Astrocyte (in vitro differentiated cells and primary cell): ENCODE data around the gene BLVRB. TPM values are rescaled to one million over a fixed set of nuclear protein-coding genes. Genes with fewer than 3 reads are reported as not detected.

Experiments used
- DNase-seq: peaks from one replicate; pipeline ENCODE4 v3.0.0-alpha.2; 2010; ENCODE audit warnings: low read depth
- FAIRE-seq: peaks from 2 replicates; lab custom pipeline; 2011; peaks lifted over from hg19 to GRCh38; lab: Jason Lieb, UNC
- H2AFZ ChIP-seq: 2 replicates; pipeline ENCODE4 v1.6.0; 2012; ENCODE audit warnings: low read depth, low read length, inconsistent platforms
- H3K27ac ChIP-seq: 2 replicates; pipeline ENCODE4 v1.5.1; 2011; ENCODE audit warnings: low read depth, low read length, inconsistent platforms
- H3K27me3 ChIP-seq: 2 replicates; pipeline ENCODE4 v1.6.0; 2011; ENCODE audit warnings: low read length, inconsistent platforms; ENCODE audit not compliant: insufficient read depth
- H3K36me3 ChIP-seq: 2 replicates; pipeline ENCODE4 v1.5.1; 2011; ENCODE audit warnings: low read length, inconsistent platforms; ENCODE audit not compliant: insufficient read depth
- H3K4me1 ChIP-seq: 2 replicates; pipeline ENCODE4 v1.5.1; 2011; ENCODE audit warnings: low read length, inconsistent platforms; ENCODE audit not compliant: insufficient read depth
- H3K4me2 ChIP-seq: 2 replicates; pipeline ENCODE4 v1.6.0; 2012; ENCODE audit warnings: low read length, inconsistent platforms
- H3K4me3 ChIP-seq: 2 replicates; pipeline ENCODE4 v1.5.1; 2011; ENCODE audit warnings: low read depth, mild to moderate bottlenecking, low read length, inconsistent platforms; ENCODE audit not compliant: insufficient read depth
- H3K79me2 ChIP-seq: 2 replicates; pipeline ENCODE4 v1.6.0; 2012; ENCODE audit warnings: mild to moderate bottlenecking, low read length, inconsistent platforms; ENCODE audit not compliant: insufficient read depth
- H3K9ac ChIP-seq: 2 replicates; pipeline ENCODE4 v1.6.0; 2012; ENCODE audit warnings: mild to moderate bottlenecking, low read length, inconsistent platforms
- H3K9me3 ChIP-seq: 2 replicates; pipeline ENCODE4 v1.5.1; 2012; ENCODE audit warnings: low read depth, mild to moderate bottlenecking, low read length, inconsistent platforms; ENCODE audit not compliant: insufficient read depth
- H4K20me1 ChIP-seq: 2 replicates; pipeline ENCODE4 v1.6.0; 2012; ENCODE audit warnings: low read length, inconsistent platforms; ENCODE audit not compliant: insufficient read depth
- H3K27ac Mint-ChIP-seq: one replicate; pipeline ENCODE4 v1.8.0; 2021; ENCODE audit warnings: mild to moderate bottlenecking, mixed read lengths; ENCODE audit not compliant: unreplicated experiment
- H3K27me3 Mint-ChIP-seq: one replicate; pipeline ENCODE4 v1.8.0; 2021; ENCODE audit warnings: low read depth, mixed read lengths; ENCODE audit not compliant: unreplicated experiment
- H3K36me3 Mint-ChIP-seq: one replicate; pipeline ENCODE4 v1.8.0; 2021; ENCODE audit warnings: low read depth, mixed read lengths; ENCODE audit not compliant: unreplicated experiment
- H3K4me1 Mint-ChIP-seq: one replicate; pipeline ENCODE4 v1.8.0; 2021; ENCODE audit warnings: low read depth, mixed read lengths; ENCODE audit not compliant: unreplicated experiment
- H3K4me3 Mint-ChIP-seq: one replicate; pipeline ENCODE4 v1.8.0; 2021; ENCODE audit warnings: mild to moderate bottlenecking, moderate library complexity, mixed read lengths; ENCODE audit not compliant: unreplicated experiment
- H3K9me3 Mint-ChIP-seq: one replicate; pipeline ENCODE4 v1.8.0; 2021; ENCODE audit warnings: mild to moderate bottlenecking, mixed read lengths; ENCODE audit not compliant: unreplicated experiment
- EZH2 ChIP-seq: IDR thresholded peaks from 2 replicates; pipeline ENCODE4 v1.6.1; 2012; ENCODE audit warnings: mild to moderate bottlenecking, low read length, inconsistent platforms; ENCODE audit not compliant: insufficient read depth
- total RNA-seq: library from RNA; stranded (reverse); gene quantifications from 2 replicates; pipeline ENCODE4 v1.2.1, GENCODE V29; 2021
- TF ChIP-seq, protein P1 (sequence below): IDR thresholded peaks from 2 replicates; pipeline ENCODE4 v1.5.1; 2011; ENCODE audit warnings: low read depth, mild to moderate bottlenecking, inconsistent platforms, low read length, moderate library complexity; ENCODE audit not compliant: insufficient read depth

The BLVRB gene
- total RNA-seq, 1 donor from 2014 or later = 27.1 TPM

DNA sequence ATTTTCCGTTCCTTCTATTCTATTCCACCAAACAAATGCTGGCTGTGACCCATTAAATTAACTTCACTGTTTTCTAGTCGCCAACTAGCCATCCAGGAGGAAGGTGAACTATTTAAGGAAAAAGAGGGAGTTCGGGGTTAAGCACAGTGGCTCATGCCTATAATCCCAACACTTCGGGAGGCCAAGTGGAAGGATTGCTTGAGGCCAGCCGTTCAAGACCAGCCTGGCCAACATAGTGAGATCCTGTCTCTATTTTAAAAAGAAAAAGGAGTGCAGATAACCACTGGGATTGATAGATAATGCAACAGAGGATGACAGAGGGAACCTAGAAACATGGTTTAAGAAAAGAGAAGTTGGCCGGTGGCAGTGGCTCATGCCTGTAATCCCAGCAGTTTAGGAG lies 45.9 kb upstream of the BLVRB start:
- Histone ChIP-seq H3K4me1 (no peaks in the 10 kb centered on the region), H3K9me3 (peaks cover 6% of the 10 kb centered on the region), H3K36me3 (no peaks in the 10 kb centered on the region), H3K79me2 (no peaks in the 10 kb centered on the region), H3K4me3 (no peak overlapping the region), H3K27me3 (peaks cover 42% of the 10 kb centered on the region), H3K9ac (no peak overlapping the region), H2AFZ (no peak overlapping the region), H3K27ac (no peak overlapping the region), H3K4me2 (no peak overlapping the region), H4K20me1 (no peaks in the 10 kb centered on the region)
- H3K4me1 Mint-ChIP-seq = no peaks in the 10 kb centered on the region
- H3K9me3 Mint-ChIP-seq = peaks cover 5% of the 10 kb centered on the region
- peaks cover 72% of the 10 kb centered on the region for H3K27me3 Mint-ChIP-seq
- DNase-seq (no peak), FAIRE-seq (no peak)
- no peak overlapping the region for H3K4me3 Mint-ChIP-seq
- H3K36me3 Mint-ChIP-seq = no peaks in the 10 kb centered on the region
- no peak overlapping the region for H3K27ac Mint-ChIP-seq
- no peak for TF ChIP-seq EZH2
- TF ChIP-seq, protein P1, sequence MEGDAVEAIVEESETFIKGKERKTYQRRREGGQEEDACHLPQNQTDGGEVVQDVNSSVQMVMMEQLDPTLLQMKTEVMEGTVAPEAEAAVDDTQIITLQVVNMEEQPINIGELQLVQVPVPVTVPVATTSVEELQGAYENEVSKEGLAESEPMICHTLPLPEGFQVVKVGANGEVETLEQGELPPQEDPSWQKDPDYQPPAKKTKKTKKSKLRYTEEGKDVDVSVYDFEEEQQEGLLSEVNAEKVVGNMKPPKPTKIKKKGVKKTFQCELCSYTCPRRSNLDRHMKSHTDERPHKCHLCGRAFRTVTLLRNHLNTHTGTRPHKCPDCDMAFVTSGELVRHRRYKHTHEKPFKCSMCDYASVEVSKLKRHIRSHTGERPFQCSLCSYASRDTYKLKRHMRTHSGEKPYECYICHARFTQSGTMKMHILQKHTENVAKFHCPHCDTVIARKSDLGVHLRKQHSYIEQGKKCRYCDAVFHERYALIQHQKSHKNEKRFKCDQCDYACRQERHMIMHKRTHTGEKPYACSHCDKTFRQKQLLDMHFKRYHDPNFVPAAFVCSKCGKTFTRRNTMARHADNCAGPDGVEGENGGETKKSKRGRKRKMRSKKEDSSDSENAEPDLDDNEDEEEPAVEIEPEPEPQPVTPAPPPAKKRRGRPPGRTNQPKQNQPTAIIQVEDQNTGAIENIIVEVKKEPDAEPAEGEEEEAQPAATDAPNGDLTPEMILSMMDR = no peak

DNA sequence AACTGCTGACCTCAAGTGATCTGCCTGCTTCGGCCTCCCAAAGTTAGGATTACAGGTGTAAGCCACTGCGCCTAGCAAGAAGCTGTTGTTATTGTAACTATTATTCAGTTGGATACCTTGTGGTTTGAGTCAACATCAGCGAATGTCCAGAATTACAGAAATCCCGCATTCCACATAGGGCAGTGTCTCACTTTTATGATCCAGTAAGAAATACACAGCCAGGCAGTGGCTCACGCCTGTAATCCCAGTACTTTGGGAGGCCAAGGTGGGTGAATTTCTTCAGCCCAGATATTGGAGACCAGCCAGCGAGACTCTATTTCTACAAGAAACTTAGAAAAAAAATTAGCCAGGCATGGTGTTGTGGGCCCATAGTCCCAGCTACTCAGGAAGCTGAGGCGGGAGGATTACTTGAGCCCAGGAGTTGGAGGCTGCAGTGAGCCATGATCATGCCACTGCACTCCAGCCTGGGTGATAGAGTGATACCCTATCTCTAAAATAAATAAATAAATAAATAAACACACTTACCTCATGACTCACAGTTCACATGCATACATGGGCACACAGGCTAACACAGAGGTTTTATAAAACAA lies 45.1 kb upstream of the BLVRB start:
- H3K9me3 ChIP-seq = peaks cover 6% of the 10 kb centered on the region
- no peak overlapping the region for H3K4me3 Mint-ChIP-seq
- no peak overlapping the region for H3K4me2 ChIP-seq
- H3K36me3 Mint-ChIP-seq = no peaks in the 10 kb centered on the region
- H3K4me1 Mint-ChIP-seq = no peaks in the 10 kb centered on the region
- TF ChIP-seq, protein P1 = no peak
- TF ChIP-seq EZH2 = no peak
- no peak for FAIRE-seq
- DNase-seq = peak; percentile 33
- no peaks in the 10 kb centered on the region for H3K4me1 ChIP-seq
- H3K27me3 Mint-ChIP-seq = peaks cover 77% of the 10 kb centered on the region
- peaks cover 44% of the 10 kb centered on the region for H3K27me3 ChIP-seq
- no peaks in the 10 kb centered on the region for H3K79me2 ChIP-seq
- H3K9me3 Mint-ChIP-seq = peaks cover 5% of the 10 kb centered on the region
- H3K27ac ChIP-seq = no peak overlapping the region
- H2AFZ ChIP-seq = no peak overlapping the region
- H3K27ac Mint-ChIP-seq = no peak overlapping the region
- no peaks in the 10 kb centered on the region for H3K36me3 ChIP-seq
- no peak overlapping the region for H3K4me3 ChIP-seq
- H3K9ac ChIP-seq = no peak overlapping the region
- H4K20me1 ChIP-seq = no peaks in the 10 kb centered on the region

DNA sequence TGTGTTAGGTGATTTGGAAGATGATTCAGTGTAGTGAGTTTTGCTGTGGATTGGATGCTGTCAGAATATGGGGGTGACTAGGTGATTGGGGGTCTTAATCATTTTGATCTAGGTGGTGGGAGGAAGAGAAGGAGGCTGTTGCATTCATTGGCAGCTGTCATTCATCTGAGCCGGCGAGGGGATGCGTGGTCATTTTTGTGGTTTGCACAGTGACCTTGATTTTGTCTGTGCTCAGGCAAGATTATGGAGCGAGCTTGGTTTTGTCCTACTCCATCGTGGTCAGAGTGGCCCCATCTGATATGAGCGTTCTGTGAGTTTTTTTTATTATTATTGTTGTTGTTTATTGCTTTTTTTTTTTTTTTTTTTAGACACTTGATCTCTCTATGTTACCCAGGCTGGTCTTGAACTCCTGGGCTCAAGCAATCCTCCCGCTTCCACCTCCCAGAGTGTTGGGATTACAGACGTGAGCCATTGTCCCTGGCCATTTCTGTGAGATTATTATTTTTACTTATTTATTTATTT lies 43.3 kb upstream of the BLVRB start:
- no peak for FAIRE-seq
- no peaks in the 10 kb centered on the region for H3K4me1 ChIP-seq
- no peaks in the 10 kb centered on the region for H3K36me3 Mint-ChIP-seq

More for the DNA sequence above, 43.3 kb upstream of the BLVRB start:
- TF ChIP-seq, protein P1 = no peak
- TF ChIP-seq EZH2 = no peak
- Histone ChIP-seq H3K4me3 (no peak overlapping the region), H3K79me2 (no peaks in the 10 kb centered on the region), H3K9ac (no peak overlapping the region), H3K36me3 (no peaks in the 10 kb centered on the region), H3K27ac (no peak overlapping the region), H3K4me2 (no peak overlapping the region), H3K9me3 (peaks cover 4% of the 10 kb centered on the region), H4K20me1 (no peaks in the 10 kb centered on the region), H2AFZ (no peak overlapping the region), H3K27me3 (peaks cover 29% of the 10 kb centered on the region)
- Mint-ChIP-seq H3K4me1 (no peaks in the 10 kb centered on the region), H3K27ac (no peak overlapping the region), H3K4me3 (no peak overlapping the region), H3K9me3 (peaks cover 3% of the 10 kb centered on the region), H3K27me3 (peaks cover 76% of the 10 kb centered on the region)
- no peak for DNase-seq
